BJ (cell line): ENCODE results near the gene SAT2. TPM values are rescaled to one million over a fixed set of nuclear protein-coding genes. Genes with fewer than 3 reads are reported as not detected.

Source experiments
- CTCF ChIA-PET: fragments of 350-600 bp; formaldehyde crosslinking; extraction: SDS; loops from one replicate; lab custom pipeline; 2021; ENCODE audit warnings: antibody characterized with exemption, inconsistent platforms; lab: Yijun Ruan, JAX
- POLR2A ChIA-PET: fragments of 300-600 bp; sonication (Branson Sonifier 250); formaldehyde crosslinking; extraction: SDS; loops from one replicate; lab custom pipeline; 2021; ENCODE audit warnings: antibody characterized with exemption; lab: Charles Lee
- DNase-seq: peaks from one replicate; pipeline ENCODE4 v3.0.0-alpha.2; 2011; ENCODE audit warnings: low read depth
- H3K27me3 ChIP-seq: 2 replicates; pipeline ENCODE4 v1.6.0; 2011; ENCODE audit warnings: low read length; ENCODE audit not compliant: control insufficient read depth, insufficient read depth
- H3K36me3 ChIP-seq: 2 replicates; pipeline ENCODE4 v1.5.1; 2011; ENCODE audit warnings: low read length; ENCODE audit not compliant: control insufficient read depth, insufficient read depth
- H3K4me3 ChIP-seq: 2 replicates; pipeline ENCODE4 v1.5.1; 2011; ENCODE audit warnings: low read depth, mild to moderate bottlenecking, control low read depth, low read length
- CTCF ChIP-seq: IDR thresholded peaks from 2 replicates; pipeline ENCODE4 v1.5.1; 2011; ENCODE audit warnings: low read depth, mild to moderate bottlenecking, control low read depth, inconsistent platforms, low read length, moderate library complexity; ENCODE audit not compliant: insufficient read depth
- polyA minus RNA-seq: library from RNA; depleted of rRNA, polyadenylated mRNA; stranded (reverse); fragments of >200 nt; gene quantifications from 2 replicates; pipeline ENCODE4 v1.2.3, GENCODE V29; 2011; rRNA and poly(A)+ RNA removed
- polyA plus RNA-seq: library from polyadenylated mRNA; depleted of rRNA; stranded (reverse); fragments of >200 nt; gene quantifications from 2 replicates; pipeline ENCODE4 v1.2.3, GENCODE V29; 2011; rRNA removed

Gene SAT2
- polyA plus RNA-seq (33.9 and 37.4 TPM in 2 replicates), polyA minus RNA-seq (2.7 and 7.5 TPM in 2 replicates)

GRCh38 chr17:7627250-7628121 lies at the start of gene SAT2:
Gene SAT2, minus strand, starts transcription at chr17:7627821. Its CDS starts 186 bp downstream, at chr17:7627635.
- DNase-seq, result peak; percentile 60
- Histone ChIP-seq H3K27me3 (no peaks in the 10 kb centered on the region), H3K4me3 (peak within 1 kb of the TSS; percentile 57), H3K36me3 (no peaks in the 10 kb centered on the region)
- CTCF ChIA-PET, result interaction anchor here (0.7 to 3.1 kb wide), 9 partner anchors 9 to 190 kb away, joined by 3 to 28 read pairs (median 3); partner anchors contain the start of genes FXR2, SENP3, SOX15 and TP53
- TF ChIP-seq CTCF, result no peak
- POLR2A ChIA-PET, result interaction anchor here (0.5 kb wide), 1 partner anchor 11 kb away, joined by 3 read pairs; no protein-coding TSS in a partner anchor

GRCh38 chr17:7676533-7676932 lies 48.9 kb upstream of the SAT2 start:
- H3K36me3 ChIP-seq, result peaks cover 25% of the 10 kb centered on the region
- H3K4me3 ChIP-seq, result no peak overlapping the region
- no peak for TF ChIP-seq CTCF
- ChIA-PET CTCF (no interaction called here), POLR2A (no interaction called here)
- no peak for DNase-seq
- no peaks in the 10 kb centered on the region for H3K27me3 ChIP-seq

- ChIA-PET POLR2A (no interaction called here), CTCF (interaction anchor here (1.4 kb wide), 1 partner anchor 10 kb away, joined by 4 read pairs; no protein-coding TSS in a partner anchor)
- peaks cover 28% of the 10 kb centered on the region for H3K36me3 ChIP-seq
- TF ChIP-seq CTCF, result no peak
- no peak overlapping the region for H3K4me3 ChIP-seq
- DNase-seq, result no peak
- no peaks in the 10 kb centered on the region for H3K27me3 ChIP-seq
Measured at GRCh38 chr17:7674934-7675333, 47.3 kb upstream of the SAT2 start.

GRCh38 chr17:7673239-7673638 lies 45.6 kb upstream of the SAT2 start:
- POLR2A ChIA-PET, result no interaction called here
- CTCF ChIA-PET, result interaction anchor here (0.9 to 2.5 kb wide), 7 partner anchors 10 to 159 kb away, joined by 3 to 14 read pairs (median 6); partner anchors contain the start of genes TP53 and WRAP53
- DNase-seq, result no peak
- H3K27me3 ChIP-seq, result no peaks in the 10 kb centered on the region
- peaks cover 37% of the 10 kb centered on the region for H3K36me3 ChIP-seq
- H3K4me3 ChIP-seq, result no peak overlapping the region
- TF ChIP-seq CTCF, result peak; percentile 48

GRCh38 chr17:7668482-7668881 lies 40.9 kb upstream of the SAT2 start:
- no peak for DNase-seq
- TF ChIP-seq CTCF, result no peak
- ChIA-PET POLR2A (no interaction called here), CTCF (no interaction called here)
- H3K4me3 ChIP-seq, result no peak overlapping the region
- peaks cover 19% of the 10 kb centered on the region for H3K36me3 ChIP-seq
- H3K27me3 ChIP-seq, result no peaks in the 10 kb centered on the region
